ENCODE results near the gene PRPSAP2.

DNA sequence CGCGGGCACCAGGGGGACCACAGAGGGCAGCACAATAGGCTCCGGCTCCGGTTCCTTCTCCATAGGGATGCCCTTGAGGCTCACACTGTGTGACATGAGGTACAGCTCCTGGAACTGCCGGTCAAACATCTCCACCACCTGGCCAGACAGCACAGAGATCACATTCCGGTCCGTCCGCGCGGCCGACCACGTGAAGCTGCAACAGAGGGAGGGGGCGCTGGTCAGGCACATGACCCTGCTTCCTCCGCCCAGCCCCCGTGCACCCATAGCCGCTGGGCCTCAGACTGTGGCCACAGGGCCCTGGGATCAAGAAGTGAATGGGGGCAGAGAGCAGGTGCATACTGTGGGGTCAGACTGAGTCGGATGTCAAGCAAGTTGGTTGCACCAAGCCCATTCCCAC, 120.7 kb downstream of the PRPSAP2 start:
- TF ChIP-seq POLR2AphosphoS5 (IDR thresholded peaks at IDR 0.05), result no peak
- TF ChIP-seq, protein P1, sequence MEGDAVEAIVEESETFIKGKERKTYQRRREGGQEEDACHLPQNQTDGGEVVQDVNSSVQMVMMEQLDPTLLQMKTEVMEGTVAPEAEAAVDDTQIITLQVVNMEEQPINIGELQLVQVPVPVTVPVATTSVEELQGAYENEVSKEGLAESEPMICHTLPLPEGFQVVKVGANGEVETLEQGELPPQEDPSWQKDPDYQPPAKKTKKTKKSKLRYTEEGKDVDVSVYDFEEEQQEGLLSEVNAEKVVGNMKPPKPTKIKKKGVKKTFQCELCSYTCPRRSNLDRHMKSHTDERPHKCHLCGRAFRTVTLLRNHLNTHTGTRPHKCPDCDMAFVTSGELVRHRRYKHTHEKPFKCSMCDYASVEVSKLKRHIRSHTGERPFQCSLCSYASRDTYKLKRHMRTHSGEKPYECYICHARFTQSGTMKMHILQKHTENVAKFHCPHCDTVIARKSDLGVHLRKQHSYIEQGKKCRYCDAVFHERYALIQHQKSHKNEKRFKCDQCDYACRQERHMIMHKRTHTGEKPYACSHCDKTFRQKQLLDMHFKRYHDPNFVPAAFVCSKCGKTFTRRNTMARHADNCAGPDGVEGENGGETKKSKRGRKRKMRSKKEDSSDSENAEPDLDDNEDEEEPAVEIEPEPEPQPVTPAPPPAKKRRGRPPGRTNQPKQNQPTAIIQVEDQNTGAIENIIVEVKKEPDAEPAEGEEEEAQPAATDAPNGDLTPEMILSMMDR (IDR thresholded peaks at IDR 0.05), result no peak
- no peak for TF ChIP-seq POLR2A (IDR thresholded peaks at IDR 0.05)
- TF ChIP-seq EP300 (IDR thresholded peaks at IDR 0.05), result no peak

Data from upper lobe of left lung (tissue), 4 donors.